Endothelial cell of umbilical vein (primary cell): Measurements from ENCODE around the gene LRRC27. TPM values are rescaled to one million over a fixed set of nuclear protein-coding genes. Genes with fewer than 3 reads are reported as not detected.
A peak's percentile ranks its signal among the peaks of the same experiment; 100 is the strongest.

Source experiments
- BruUV-seq: library from RNA; stranded (reverse); fragments of 400-500 nt; replicated peaks from 2 replicates; lab custom pipeline; 2021; lab: Mats Ljungman, UMichigan
- CTCF ChIA-PET: fragments of 300-600, 350-600 bp; sonication (Branson Sonifier 250); formaldehyde crosslinking; loops from one replicate; lab custom pipeline; 2021; ENCODE audit warnings: antibody characterized with exemption, inconsistent platforms; lab: Charles Lee
- POLR2A ChIA-PET: fragments of 300-600, 350-600 bp; sonication (Branson Sonifier 250); formaldehyde crosslinking; loops from one replicate; lab custom pipeline; 2021; ENCODE audit warnings: antibody characterized with exemption, inconsistent platforms; lab: Charles Lee
- DNase-seq: peaks from one replicate; pipeline ENCODE4 v3.0.0-alpha.2; 2011; ENCODE audit warnings: low read depth, low spot score
- FAIRE-seq: peaks from 2 replicates; lab custom pipeline; 2011; peaks lifted over from hg19 to GRCh38; lab: Jason Lieb, UNC
- H2AFZ ChIP-seq: 2 replicates; pipeline ENCODE4 v1.6.0; 2012; ENCODE audit warnings: low read depth, low read length, control low read depth, inconsistent platforms
- H3K27ac ChIP-seq: 2 replicates; pipeline ENCODE4 v1.5.1; 2011; ENCODE audit warnings: low read depth, mild to moderate bottlenecking, control low read depth, low read length, moderate library complexity; ENCODE audit not compliant: insufficient read depth
- H3K27me3 ChIP-seq, 2 experiments: 2 replicates each; pipeline versions ENCODE4 v1.6.0 to v1.6.1; 2011; ENCODE audit warnings: low read length in 2 of 2, mixed read lengths in 1 of 2; ENCODE audit not compliant: control insufficient read depth in 2 of 2, insufficient read depth in 2 of 2
- H3K36me3 ChIP-seq, 2 experiments: 2 replicates in 1 of 2; 3 replicates in 1 of 2; pipeline ENCODE4 v1.5.1; 2011; ENCODE audit warnings: low read length in 2 of 2, mild to moderate bottlenecking in 1 of 2, moderate library complexity in 1 of 2; ENCODE audit not compliant: control insufficient read depth in 2 of 2, insufficient read depth in 2 of 2; ENCODE audit errors: extremely low read depth in 1 of 2
- H3K4me1 ChIP-seq: 3 replicates; pipeline ENCODE4 v1.5.1; 2011; ENCODE audit warnings: mild to moderate bottlenecking, low read length; ENCODE audit not compliant: control insufficient read depth, insufficient read depth; ENCODE audit errors: extremely low read depth
- H3K4me2 ChIP-seq: 2 replicates; pipeline ENCODE4 v1.6.1; 2011; ENCODE audit warnings: low read length, control low read depth, mixed read lengths; ENCODE audit not compliant: insufficient read depth
- H3K4me3 ChIP-seq, 3 experiments: fragments of 200-600 bp in 1 of 3; sonication (generic), shearing (Covaris generic) in 1 of 3; replicated peaks in 1 of 3; 2 replicates each; pipeline ENCODE4 v1.5.1; 2011 to 2016; ENCODE audit warnings: control low read depth in 3 of 3, low read length in 3 of 3, mild to moderate bottlenecking in 2 of 3, inconsistent platforms in 1 of 3, low read depth in 1 of 3, moderate library complexity in 1 of 3; ENCODE audit not compliant: insufficient read depth in 1 of 3
- H3K79me2 ChIP-seq: 2 replicates; pipeline ENCODE4 v1.6.0; 2012; ENCODE audit warnings: low read length, inconsistent platforms; ENCODE audit not compliant: control insufficient read depth, insufficient read depth
- H3K9ac ChIP-seq: replicated peaks from 2 replicates; pipeline ENCODE3; 2011; ENCODE audit warnings: low read length, control low read depth; ENCODE audit not compliant: insufficient read depth; ENCODE audit errors: extremely low read depth
- H3K9me1 ChIP-seq: replicated peaks from 3 replicates; pipeline ENCODE4 v1.6.0; 2011; ENCODE audit warnings: mild to moderate bottlenecking, low read length; ENCODE audit not compliant: control insufficient read depth, insufficient read depth; ENCODE audit errors: extremely low read depth
- H3K9me3 ChIP-seq: replicated peaks from 2 replicates; pipeline ENCODE4 v1.5.1; 2012; ENCODE audit warnings: low read length, inconsistent platforms; ENCODE audit not compliant: control insufficient read depth, insufficient read depth
- H4K20me1 ChIP-seq: replicated peaks from 2 replicates; pipeline ENCODE3; 2011; ENCODE audit warnings: mild to moderate bottlenecking, low read length; ENCODE audit not compliant: control insufficient read depth, insufficient read depth; ENCODE audit errors: extremely low read depth
- EZH2 ChIP-seq: IDR thresholded peaks from 2 replicates; pipeline ENCODE4 v1.6.1; 2012; ENCODE audit warnings: borderline replicate concordance, low read depth, mild to moderate bottlenecking, moderate library complexity, low read length, inconsistent platforms; ENCODE audit not compliant: severe bottlenecking
- FOS ChIP-seq: IDR thresholded peaks from 2 replicates; pipeline ENCODE4 v1.6.1; 2011; ENCODE audit warnings: mild to moderate bottlenecking, low read length, moderate library complexity, borderline replicate concordance; ENCODE audit not compliant: insufficient read depth
- GATA2 ChIP-seq: IDR thresholded peaks from 2 replicates; pipeline ENCODE4 v1.7.0; 2011; ENCODE audit warnings: low read depth, mild to moderate bottlenecking, moderate library complexity, mixed read lengths, low read length; ENCODE audit not compliant: insufficient read length, insufficient read depth
- JUN ChIP-seq: IDR thresholded peaks from 2 replicates; pipeline ENCODE4 v1.6.1; 2011; ENCODE audit warnings: borderline replicate concordance, low read depth; ENCODE audit not compliant: insufficient read length, insufficient read depth
- MYC ChIP-seq: IDR thresholded peaks from one replicate; pipeline ENCODE4 v1.6.1; 2011; ENCODE audit warnings: mild to moderate bottlenecking, low read depth, low read length
- POLR2A ChIP-seq: IDR thresholded peaks from 2 replicates; pipeline ENCODE4 v1.6.1; 2012; ENCODE audit warnings: low read depth, mild to moderate bottlenecking, control low read depth, low read length
- POLR2AphosphoS5 ChIP-seq: IDR thresholded peaks from 2 replicates; pipeline ENCODE4 v1.6.1; 2012; ENCODE audit warnings: low read depth, mild to moderate bottlenecking, control low read depth, low read length, moderate library complexity; ENCODE audit not compliant: insufficient read depth
- dilution Hi-C: fragments of 300-500 bp; cut with MboI; formaldehyde crosslinking; loops from one replicate; pipeline ENCODE4 v1.15.0; 2019; ENCODE audit warnings: low sequenced_read_pairs; ENCODE audit not compliant: extremely low pct_ligation_motif_present
- intact Hi-C: fragments of 100-400 bp; cut with micrococcal nuclease; formaldehyde crosslinking; loops from one replicate; pipeline ENCODE4 v1.10.0; 2022
- polyA plus RNA-seq, 4 experiments: library from polyadenylated mRNA; depleted of rRNA in 3 of 4; stranded (reverse) in 3 of 4; unstranded in 1 of 4; fragments of >200 nt; gene quantifications; 2 replicates each; pipeline versions ENCODE4 v1.2.1 to v1.2.3, GENCODE V29; 2011 to 2012; ENCODE audit warnings: missing spikeins in 1 of 4
- total RNA-seq: library from RNA; stranded (reverse); gene quantifications from 2 replicates; pipeline ENCODE4 v1.2.3, GENCODE V29; 2021
- TF ChIP-seq, protein P1 (sequence below), 2 donors: IDR thresholded peaks; 1 replicate in 1 of 2; 2 replicates in 1 of 2; pipeline ENCODE4 v1.5.1; 2011; ENCODE audit warnings: low read length in 2 of 2, mild to moderate bottlenecking in 2 of 2, moderate library complexity in 2 of 2, control low read depth in 1 of 2, inconsistent platforms in 1 of 2, low read depth in 1 of 2; ENCODE audit not compliant: insufficient read depth in 1 of 2; ENCODE audit errors: extremely low read depth in 1 of 2
- TF ChIP-seq, protein P2 (sequence below): IDR thresholded peaks from 2 replicates; pipeline ENCODE4 v1.6.1; 2011; ENCODE audit not compliant: insufficient read depth, insufficient read length

Gene LRRC27
- total and polyA plus RNA-seq, 2 donors (not counting 3 experiments of a cell fraction or from before 2014, with no cell fraction given), result 8.3 to 13.6 TPM

DNA sequence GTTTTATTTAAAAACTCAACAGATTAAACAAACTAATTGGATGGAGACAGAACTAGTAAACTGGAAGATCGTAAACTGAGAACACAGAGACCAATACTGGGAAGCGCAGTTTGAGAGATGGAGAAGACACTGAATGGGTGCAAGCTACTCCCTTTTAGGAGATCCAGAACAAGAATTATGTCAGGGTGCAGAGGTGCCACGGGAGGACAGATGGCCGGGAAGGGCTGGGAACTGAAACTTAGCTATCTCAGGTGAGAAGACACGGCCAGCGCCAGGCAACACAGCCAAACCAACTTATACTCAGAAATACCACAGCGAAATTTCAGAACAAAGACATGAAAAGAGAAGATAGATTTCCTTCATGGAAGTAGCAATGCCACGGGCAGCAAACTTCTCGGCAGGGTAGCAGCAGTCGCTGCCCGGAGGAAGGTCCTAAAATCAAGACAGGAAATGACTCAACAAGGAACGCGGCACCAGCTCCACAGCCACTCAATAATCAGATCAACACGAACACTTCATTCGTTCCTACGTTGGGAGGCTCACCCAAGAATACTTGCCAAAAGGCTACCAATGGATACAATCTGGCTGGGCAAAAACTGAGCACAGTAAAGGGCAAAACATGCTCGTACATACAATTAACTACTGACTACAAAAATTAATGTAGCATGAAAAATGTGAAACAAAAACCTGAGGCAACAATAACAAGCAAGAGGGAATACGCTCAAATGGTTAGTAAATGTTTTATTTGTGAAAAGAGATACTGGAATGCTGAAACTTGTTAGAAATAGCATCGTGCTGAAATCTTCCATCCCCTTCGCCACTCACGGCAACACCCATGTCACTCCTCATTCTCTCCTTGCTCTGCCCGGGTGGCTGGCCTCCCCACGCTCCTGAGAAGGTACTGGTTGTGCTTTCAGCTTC is 2.2 kb upstream of the LRRC27 start:
- Histone ChIP-seq H3K4me3 (peak overlapping the region; percentile 13 to 71 (median 60)), H3K9me1 (no peaks in the 10 kb centered on the region), H3K4me1 (peaks cover 20% of the 10 kb centered on the region), H3K9ac (peak overlapping the region; percentile 17), H4K20me1 (no peaks in the 10 kb centered on the region), H3K79me2 (peaks cover 42% of the 10 kb centered on the region), H2AFZ (no peak overlapping the region), H3K9me3 (no peaks in the 10 kb centered on the region), H3K36me3 (no peaks in the 10 kb centered on the region), H3K27me3 (no peaks in the 10 kb centered on the region), H3K27ac (peak overlapping the region; percentile 40), H3K4me2 (peak overlapping the region; percentile 91)
- FAIRE-seq (peak; percentile 81), DNase-seq (peak; percentile 65)
- no peak for TF ChIP-seq MYC
- TF ChIP-seq, protein P1, sequence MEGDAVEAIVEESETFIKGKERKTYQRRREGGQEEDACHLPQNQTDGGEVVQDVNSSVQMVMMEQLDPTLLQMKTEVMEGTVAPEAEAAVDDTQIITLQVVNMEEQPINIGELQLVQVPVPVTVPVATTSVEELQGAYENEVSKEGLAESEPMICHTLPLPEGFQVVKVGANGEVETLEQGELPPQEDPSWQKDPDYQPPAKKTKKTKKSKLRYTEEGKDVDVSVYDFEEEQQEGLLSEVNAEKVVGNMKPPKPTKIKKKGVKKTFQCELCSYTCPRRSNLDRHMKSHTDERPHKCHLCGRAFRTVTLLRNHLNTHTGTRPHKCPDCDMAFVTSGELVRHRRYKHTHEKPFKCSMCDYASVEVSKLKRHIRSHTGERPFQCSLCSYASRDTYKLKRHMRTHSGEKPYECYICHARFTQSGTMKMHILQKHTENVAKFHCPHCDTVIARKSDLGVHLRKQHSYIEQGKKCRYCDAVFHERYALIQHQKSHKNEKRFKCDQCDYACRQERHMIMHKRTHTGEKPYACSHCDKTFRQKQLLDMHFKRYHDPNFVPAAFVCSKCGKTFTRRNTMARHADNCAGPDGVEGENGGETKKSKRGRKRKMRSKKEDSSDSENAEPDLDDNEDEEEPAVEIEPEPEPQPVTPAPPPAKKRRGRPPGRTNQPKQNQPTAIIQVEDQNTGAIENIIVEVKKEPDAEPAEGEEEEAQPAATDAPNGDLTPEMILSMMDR (IDR thresholded peaks at IDR 0.05; ENCODE audit: extremely low read depth in 1 of 2, insufficient read depth in 1 of 2, low read depth in 1 of 2, low read length in 2 of 2), result no peak
- peak; percentile 47 for TF ChIP-seq POLR2AphosphoS5
- TF ChIP-seq FOS, result peak; percentile 69
- TF ChIP-seq EZH2, result no peak
- TF ChIP-seq JUN, result peak; percentile 54
- TF ChIP-seq GATA2, result peak; percentile 38
- TF ChIP-seq POLR2A, result no peak
- TF ChIP-seq, protein P2, sequence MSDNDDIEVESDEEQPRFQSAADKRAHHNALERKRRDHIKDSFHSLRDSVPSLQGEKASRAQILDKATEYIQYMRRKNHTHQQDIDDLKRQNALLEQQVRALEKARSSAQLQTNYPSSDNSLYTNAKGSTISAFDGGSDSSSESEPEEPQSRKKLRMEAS, result no peak
- BruUV-seq, result no TSS peak
- POLR2A ChIA-PET, result interaction anchor here (0.6 kb wide), 1 partner anchor 22 kb away, joined by 4 read pairs; the partner anchor contains the start of gene STK32C
- CTCF ChIA-PET, result interaction anchor here (1.0 to 1.2 kb wide), 4 partner anchors 10 to 110 kb away, joined by 3 read pairs; no protein-coding TSS in a partner anchor
- intact Hi-C loops (loop anchor here (1.0 kb wide), 2 partner anchors 22 to 430 kb away; no protein-coding TSS in a partner anchor), dilution Hi-C loops (no loop called here)
